ENCODE data around the gene RTP3.

The RTP3 gene

DNA sequence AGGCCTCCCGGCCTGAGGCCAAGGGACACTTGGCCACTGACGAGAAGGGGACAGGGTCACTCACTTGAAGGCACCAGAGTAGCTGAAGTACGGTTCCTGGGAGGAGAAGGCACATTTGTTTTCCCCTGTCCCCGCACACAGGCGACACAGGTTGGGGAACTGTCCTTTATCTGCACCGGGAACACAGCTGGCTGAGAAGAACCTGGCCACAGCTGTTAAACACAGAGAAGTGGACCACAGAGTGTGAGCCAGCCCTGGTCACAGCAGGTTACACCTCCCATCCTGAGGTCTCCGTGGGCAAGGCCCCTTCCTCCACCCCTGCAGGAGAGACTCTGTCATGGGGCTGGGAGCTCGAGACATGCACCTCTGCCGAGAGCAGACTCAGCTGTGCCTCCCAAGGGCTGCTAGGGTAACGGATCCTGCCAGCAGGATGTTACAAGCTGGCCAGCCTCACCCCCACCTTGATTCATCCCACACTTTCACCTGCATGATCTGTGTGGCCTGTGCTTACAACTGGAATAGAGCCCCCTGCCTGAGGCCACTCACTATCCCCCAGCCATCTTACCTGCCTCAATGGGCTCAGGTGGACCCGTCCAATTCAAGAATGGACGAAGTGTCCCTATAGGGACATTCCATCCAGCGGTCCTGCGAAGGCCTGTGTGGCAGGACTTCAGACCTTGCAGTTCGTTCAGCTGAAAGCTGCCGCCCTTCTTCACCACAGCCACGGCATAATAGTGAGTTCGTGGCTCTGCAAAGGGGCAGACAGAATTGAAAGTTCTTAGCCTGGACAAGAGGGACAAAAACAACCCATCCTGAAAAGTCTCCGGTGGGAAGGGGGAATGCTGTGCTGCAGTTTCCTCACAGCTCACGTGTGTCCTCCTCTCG, 42.3 kb upstream of the RTP3 start:
- TF ChIP-seq, protein P1, sequence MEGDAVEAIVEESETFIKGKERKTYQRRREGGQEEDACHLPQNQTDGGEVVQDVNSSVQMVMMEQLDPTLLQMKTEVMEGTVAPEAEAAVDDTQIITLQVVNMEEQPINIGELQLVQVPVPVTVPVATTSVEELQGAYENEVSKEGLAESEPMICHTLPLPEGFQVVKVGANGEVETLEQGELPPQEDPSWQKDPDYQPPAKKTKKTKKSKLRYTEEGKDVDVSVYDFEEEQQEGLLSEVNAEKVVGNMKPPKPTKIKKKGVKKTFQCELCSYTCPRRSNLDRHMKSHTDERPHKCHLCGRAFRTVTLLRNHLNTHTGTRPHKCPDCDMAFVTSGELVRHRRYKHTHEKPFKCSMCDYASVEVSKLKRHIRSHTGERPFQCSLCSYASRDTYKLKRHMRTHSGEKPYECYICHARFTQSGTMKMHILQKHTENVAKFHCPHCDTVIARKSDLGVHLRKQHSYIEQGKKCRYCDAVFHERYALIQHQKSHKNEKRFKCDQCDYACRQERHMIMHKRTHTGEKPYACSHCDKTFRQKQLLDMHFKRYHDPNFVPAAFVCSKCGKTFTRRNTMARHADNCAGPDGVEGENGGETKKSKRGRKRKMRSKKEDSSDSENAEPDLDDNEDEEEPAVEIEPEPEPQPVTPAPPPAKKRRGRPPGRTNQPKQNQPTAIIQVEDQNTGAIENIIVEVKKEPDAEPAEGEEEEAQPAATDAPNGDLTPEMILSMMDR (IDR thresholded peaks at IDR 0.05; ENCODE audit: borderline replicate concordance, insufficient read depth, low read depth, low read length), result no peak
- H3K4me3 ChIP-seq (ENCODE audit: low read depth, low read length), result no peak overlapping the region

DNA sequence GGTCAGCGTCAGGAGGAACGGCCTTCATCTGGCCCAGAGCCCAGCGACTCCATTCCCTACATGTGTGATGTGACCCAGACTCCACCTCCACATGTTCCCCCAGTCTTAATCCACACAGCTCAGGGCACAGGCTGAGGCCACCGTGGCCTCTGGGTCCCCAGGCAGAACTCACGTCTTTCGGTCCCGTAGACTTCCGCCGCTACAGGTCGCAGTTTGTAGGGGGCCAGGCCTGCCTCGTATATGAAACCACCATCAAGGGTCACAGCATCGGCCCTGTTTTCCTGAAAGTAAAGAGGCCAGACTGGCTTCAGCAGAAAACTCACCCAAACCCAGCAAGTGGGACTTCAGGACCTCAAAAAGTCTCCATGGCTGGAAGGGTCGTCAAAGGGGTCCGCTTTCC, 41.7 kb upstream of the RTP3 start:
- TF ChIP-seq, protein P1 (IDR thresholded peaks at IDR 0.05; ENCODE audit: borderline replicate concordance, insufficient read depth, low read depth, low read length), result no peak
- H3K4me3 ChIP-seq (ENCODE audit: low read depth, low read length), result no peak overlapping the region

DNA sequence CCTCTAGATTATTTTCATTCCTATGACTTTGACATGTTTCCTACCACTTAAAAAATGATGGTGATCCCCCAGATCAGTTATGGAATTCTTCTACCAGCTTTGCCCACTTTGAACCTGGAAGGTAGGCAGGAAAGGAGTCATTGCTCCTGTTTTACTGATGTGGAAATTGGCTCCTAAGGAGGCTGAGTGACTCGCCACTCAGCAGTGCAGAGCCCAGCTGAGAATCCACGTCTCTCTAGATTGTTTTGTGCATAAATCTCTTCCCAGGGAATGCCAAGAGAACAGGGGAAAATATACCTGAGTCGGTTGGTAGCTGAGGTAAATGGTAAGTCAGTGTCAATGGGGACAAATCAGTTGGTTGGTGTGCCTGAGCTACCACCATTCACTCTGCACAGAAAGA, 37.7 kb upstream of the RTP3 start:
- TF ChIP-seq, protein P1 (IDR thresholded peaks at IDR 0.05; ENCODE audit: borderline replicate concordance, insufficient read depth, low read depth, low read length), result no peak
- no peak overlapping the region for H3K4me3 ChIP-seq (ENCODE audit: low read depth, low read length)

DNA sequence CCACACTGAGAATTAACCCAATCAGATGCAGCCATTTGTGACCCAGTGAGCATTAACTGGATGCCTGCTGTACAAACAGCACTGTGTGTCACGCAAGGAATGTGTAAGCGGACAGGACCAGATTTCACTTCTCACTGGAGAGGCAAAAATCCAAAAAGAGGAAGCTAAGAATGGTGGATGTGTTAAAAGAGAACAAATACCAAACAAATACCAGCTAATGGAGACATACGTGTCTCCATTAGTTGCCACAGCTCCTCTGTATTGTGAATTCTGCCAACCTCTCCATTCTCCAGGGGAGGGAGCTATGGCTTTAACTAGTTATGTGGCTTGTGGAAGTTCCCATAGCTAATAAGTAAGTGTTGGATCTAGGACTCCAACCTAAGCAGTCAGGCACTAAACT, 35.7 kb upstream of the RTP3 start:
- no peak overlapping the region for H3K4me3 ChIP-seq (ENCODE audit: low read depth, low read length)
- TF ChIP-seq, protein P1 (IDR thresholded peaks at IDR 0.05; ENCODE audit: borderline replicate concordance, insufficient read depth, low read depth, low read length), result no peak

DNA sequence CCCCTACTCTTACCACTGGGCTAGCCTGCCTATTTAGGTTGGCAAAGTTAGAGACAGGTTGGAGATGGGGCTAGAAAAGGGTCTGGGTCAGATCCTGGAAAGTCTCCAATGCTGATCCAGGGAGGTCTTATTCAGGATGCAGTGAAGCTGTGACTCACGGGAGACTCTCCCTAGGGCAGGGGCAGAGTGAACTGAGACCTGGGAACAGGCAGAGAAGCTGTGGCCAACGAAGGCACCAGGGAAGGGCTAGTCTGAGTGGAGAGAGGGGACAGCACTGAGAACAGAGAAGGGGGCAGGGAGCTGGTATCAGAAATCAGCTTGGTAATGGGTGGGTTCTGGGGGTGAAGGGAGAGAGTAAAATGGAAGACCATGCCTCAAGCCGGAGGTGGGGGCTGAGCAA, 35.3 kb upstream of the RTP3 start:
- H3K4me3 ChIP-seq (ENCODE audit: low read depth, low read length), result no peak overlapping the region
- TF ChIP-seq, protein P1 (IDR thresholded peaks at IDR 0.05; ENCODE audit: borderline replicate concordance, insufficient read depth, low read depth, low read length), result no peak

DNA sequence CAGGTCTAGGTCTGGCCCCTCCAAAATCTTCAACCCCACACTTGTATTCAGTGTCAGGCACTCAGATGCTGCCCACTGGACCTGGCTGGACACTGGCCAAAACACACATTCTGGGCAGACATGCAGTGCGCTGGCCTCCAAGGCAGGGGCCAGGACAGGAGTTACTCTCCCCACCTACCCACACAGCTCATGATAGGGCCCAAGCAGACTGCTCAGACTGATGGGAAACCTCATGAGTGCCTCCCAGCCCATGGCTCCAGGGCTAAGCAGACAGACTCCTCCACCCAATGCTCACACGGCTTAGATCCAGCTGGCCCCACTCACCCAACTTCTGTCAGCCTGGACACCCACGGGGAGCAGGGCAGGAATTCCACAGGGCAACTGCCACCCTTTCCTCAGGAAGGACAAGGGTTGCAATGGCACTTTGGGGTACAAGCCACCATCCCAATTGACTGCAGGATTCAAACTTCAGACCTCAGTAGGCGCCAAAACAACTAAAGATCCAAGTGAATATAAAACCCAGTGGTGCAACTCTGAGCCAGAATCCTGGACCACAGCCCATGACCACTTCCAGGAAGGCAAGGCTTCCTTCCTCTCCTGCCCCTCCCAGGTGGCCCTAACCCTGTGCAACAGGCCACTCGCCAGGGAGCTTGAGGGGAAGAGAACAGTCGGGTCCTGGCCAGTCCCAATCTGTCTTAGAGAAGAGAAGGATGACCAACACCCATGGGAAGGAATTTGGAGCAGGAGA, 34.5 kb upstream of the RTP3 start:
- TF ChIP-seq, protein P1 (IDR thresholded peaks at IDR 0.05; ENCODE audit: borderline replicate concordance, insufficient read depth, low read depth, low read length), result no peak
- no peak overlapping the region for H3K4me3 ChIP-seq (ENCODE audit: low read depth, low read length)

Data from GM12875 (cell line).